Osteoblast (primary cell): ENCODE measurements around the gene SH2D4B. TPM values are rescaled to one million over a fixed set of nuclear protein-coding genes. Genes with fewer than 3 reads are reported as not detected.

Experiments
- DNase-seq: peaks from one replicate; pipeline ENCODE4 v3.0.0; 2011; ENCODE audit warnings: low spot score, mixed read lengths; ENCODE audit not compliant: insufficient read length; ENCODE audit errors: missing footprints
- H2AFZ ChIP-seq: 2 replicates; pipeline ENCODE4 v1.6.0; 2011; ENCODE audit warnings: mild to moderate bottlenecking, low read length
- H3K27ac ChIP-seq: 2 replicates; pipeline ENCODE4 v1.5.1; 2011; ENCODE audit warnings: mild to moderate bottlenecking, low read depth, low read length, moderate library complexity
- H3K27me3 ChIP-seq: 2 replicates; pipeline ENCODE4 v1.6.0; 2012; ENCODE audit warnings: mild to moderate bottlenecking, control low read depth, inconsistent platforms, low read length, moderate library complexity; ENCODE audit not compliant: insufficient read depth
- H3K36me3 ChIP-seq: 2 replicates; pipeline ENCODE4 v1.5.1; 2011; ENCODE audit warnings: mild to moderate bottlenecking, low read length, control low read depth, moderate library complexity; ENCODE audit not compliant: insufficient read depth
- H3K4me1 ChIP-seq: 2 replicates; pipeline ENCODE4 v1.5.1; 2011; ENCODE audit warnings: mild to moderate bottlenecking, low read length, control low read depth, moderate library complexity; ENCODE audit not compliant: insufficient read depth
- H3K4me2 ChIP-seq: 2 replicates; pipeline ENCODE4 v1.6.0; 2011; ENCODE audit warnings: mild to moderate bottlenecking, low read length; ENCODE audit not compliant: insufficient read depth
- H3K4me3 ChIP-seq: fragments of 200-600 bp; sonication (generic); 3 replicates; pipeline ENCODE4 v1.5.1; 2012; ENCODE audit warnings: mild to moderate bottlenecking, low read length, inconsistent platforms; ENCODE audit not compliant: insufficient read depth
- H3K79me2 ChIP-seq: 2 replicates; pipeline ENCODE4 v1.6.0; 2012; ENCODE audit warnings: mild to moderate bottlenecking, low read length, control low read depth, inconsistent platforms; ENCODE audit not compliant: insufficient read depth
- H3K9me3 ChIP-seq: 2 replicates; pipeline ENCODE4 v1.5.1; 2011; ENCODE audit warnings: low read depth, low read length, control low read depth
- H4K20me1 ChIP-seq: 2 replicates; pipeline ENCODE4 v1.6.0; 2012; ENCODE audit warnings: mild to moderate bottlenecking, low read length, control low read depth; ENCODE audit not compliant: insufficient read depth
- total RNA-seq: library from RNA; depleted of rRNA; stranded (reverse); fragments of >200 nt; gene quantifications from 2 replicates; pipeline ENCODE4 v1.2.3, GENCODE V29; 2012
- TF ChIP-seq, protein P1 (sequence below): IDR thresholded peaks from 2 replicates; pipeline ENCODE4 v1.5.1; 2011; ENCODE audit warnings: mild to moderate bottlenecking, low read depth, low read length, moderate library complexity; ENCODE audit errors: extremely low read depth

SH2D4B gene
- total RNA-seq, 1 donor, result under 0.01 TPM

DNA sequence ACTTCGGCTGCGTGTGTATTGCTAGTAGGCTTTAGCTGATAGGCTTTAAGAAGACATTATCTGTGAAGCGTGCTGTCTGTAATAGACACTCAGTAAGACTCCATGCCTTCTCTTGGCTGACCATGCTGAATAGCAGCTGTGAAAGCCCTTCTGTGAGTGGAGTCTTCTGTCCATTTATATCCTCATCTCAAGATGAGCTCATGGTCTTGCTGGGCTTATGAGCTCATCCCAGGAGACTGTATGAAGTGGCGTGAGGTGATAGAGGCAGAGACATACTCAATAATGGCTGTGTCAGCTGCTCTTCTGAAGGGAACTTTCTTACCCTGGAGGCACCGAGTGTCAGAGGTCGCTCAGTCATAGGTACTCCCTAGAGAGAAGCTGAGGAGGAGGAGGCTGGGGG is 111.5 kb downstream of the SH2D4B start:
- Histone ChIP-seq H3K4me1 (no peaks in the 10 kb centered on the region), H3K79me2 (no peaks in the 10 kb centered on the region), H2AFZ (no peak overlapping the region), H3K9me3 (no peaks in the 10 kb centered on the region), H3K4me2 (no peak overlapping the region), H3K36me3 (no peaks in the 10 kb centered on the region), H3K27me3 (no peaks in the 10 kb centered on the region), H3K4me3 (no peak overlapping the region), H4K20me1 (no peaks in the 10 kb centered on the region), H3K27ac (no peak overlapping the region)
- DNase-seq, result no peak
- TF ChIP-seq, protein P1, sequence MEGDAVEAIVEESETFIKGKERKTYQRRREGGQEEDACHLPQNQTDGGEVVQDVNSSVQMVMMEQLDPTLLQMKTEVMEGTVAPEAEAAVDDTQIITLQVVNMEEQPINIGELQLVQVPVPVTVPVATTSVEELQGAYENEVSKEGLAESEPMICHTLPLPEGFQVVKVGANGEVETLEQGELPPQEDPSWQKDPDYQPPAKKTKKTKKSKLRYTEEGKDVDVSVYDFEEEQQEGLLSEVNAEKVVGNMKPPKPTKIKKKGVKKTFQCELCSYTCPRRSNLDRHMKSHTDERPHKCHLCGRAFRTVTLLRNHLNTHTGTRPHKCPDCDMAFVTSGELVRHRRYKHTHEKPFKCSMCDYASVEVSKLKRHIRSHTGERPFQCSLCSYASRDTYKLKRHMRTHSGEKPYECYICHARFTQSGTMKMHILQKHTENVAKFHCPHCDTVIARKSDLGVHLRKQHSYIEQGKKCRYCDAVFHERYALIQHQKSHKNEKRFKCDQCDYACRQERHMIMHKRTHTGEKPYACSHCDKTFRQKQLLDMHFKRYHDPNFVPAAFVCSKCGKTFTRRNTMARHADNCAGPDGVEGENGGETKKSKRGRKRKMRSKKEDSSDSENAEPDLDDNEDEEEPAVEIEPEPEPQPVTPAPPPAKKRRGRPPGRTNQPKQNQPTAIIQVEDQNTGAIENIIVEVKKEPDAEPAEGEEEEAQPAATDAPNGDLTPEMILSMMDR, result no peak

DNA sequence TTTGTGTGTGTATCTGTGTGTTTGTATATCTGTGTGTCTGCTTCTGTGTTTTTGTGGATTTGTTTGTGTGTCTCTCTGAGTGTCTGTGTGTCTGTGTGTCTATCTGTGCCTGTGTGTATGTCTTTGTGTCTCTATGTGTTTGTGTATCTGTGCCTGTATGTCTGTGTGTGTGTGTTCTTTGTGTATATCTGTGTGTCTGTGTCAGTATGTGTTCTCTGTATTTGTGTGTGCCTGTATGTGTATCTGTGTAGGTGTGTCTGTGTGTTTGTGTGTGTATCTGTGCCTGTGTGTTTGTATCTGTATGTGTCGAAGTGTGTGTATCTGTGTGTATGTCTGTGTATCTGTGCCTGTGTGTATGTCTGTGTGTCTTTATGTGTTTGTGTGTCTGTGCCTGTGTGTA is 118.2 kb downstream of the SH2D4B start:
- no peak for DNase-seq
- Histone ChIP-seq H4K20me1 (no peaks in the 10 kb centered on the region), H3K4me3 (no peak overlapping the region), H3K27ac (no peak overlapping the region), H3K27me3 (no peaks in the 10 kb centered on the region), H3K36me3 (no peaks in the 10 kb centered on the region), H3K4me1 (no peaks in the 10 kb centered on the region), H3K9me3 (peaks cover 4% of the 10 kb centered on the region), H3K79me2 (no peaks in the 10 kb centered on the region), H3K4me2 (no peak overlapping the region), H2AFZ (no peak overlapping the region)
- TF ChIP-seq, protein P1, result no peak

DNA sequence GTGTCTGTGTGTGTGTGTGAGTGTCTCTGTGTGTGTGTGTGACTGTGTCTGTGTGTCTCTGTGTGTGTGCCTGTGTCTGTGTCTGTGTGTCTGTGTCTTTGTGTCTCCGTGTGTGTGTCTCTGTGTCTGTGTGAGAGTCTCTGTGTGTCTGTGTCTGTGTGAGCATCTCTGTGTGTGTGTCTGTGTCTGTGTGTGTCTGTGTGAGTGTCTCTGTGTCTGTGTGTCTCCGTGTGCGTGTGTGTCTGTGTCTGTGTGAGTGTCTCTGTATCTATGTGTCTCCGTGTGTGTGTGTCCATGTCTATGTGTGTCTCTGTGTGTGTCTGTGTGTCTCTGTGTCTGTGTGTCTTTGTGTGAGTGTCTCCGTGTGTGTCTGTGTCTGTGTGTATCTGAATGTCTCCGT is 120.4 kb downstream of the SH2D4B start:
- Histone ChIP-seq H3K27me3 (no peaks in the 10 kb centered on the region), H3K27ac (no peak overlapping the region), H3K36me3 (no peaks in the 10 kb centered on the region), H3K4me1 (peaks cover 4% of the 10 kb centered on the region), H4K20me1 (no peaks in the 10 kb centered on the region), H3K4me3 (no peak overlapping the region), H3K79me2 (no peaks in the 10 kb centered on the region), H2AFZ (no peak overlapping the region), H3K4me2 (no peak overlapping the region), H3K9me3 (peaks cover 4% of the 10 kb centered on the region)
- DNase-seq, result no peak
- TF ChIP-seq, protein P1, result no peak

DNA sequence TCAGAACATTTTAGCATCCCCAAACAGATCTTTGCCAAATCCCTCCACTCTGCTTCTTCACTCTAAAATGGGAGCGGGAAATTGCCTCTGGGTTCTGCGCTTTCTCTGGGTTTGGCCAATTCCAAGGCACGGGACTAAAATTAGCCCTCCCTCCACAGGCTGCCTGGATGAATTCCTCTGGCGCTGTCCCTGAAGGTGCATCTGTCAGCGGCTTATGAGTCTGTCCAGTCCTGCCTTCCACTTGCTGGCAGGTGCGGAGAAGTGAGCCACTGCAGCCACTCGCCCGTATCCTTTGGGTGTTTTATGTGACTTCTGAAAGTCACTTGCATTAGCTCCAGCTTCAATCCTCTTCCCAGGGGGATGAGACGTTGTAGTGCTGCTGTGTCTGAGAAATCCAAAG is 121.6 kb downstream of the SH2D4B start:
- TF ChIP-seq, protein P1, result no peak
- Histone ChIP-seq H3K79me2 (no peaks in the 10 kb centered on the region), H3K4me1 (peaks cover 5% of the 10 kb centered on the region), H3K9me3 (peaks cover 4% of the 10 kb centered on the region), H3K4me2 (no peak overlapping the region), H3K27me3 (no peaks in the 10 kb centered on the region), H2AFZ (no peak overlapping the region), H3K36me3 (no peaks in the 10 kb centered on the region), H3K27ac (no peak overlapping the region), H4K20me1 (no peaks in the 10 kb centered on the region), H3K4me3 (no peak overlapping the region)
- no peak for DNase-seq
